Raji (cell line): Measurements from ENCODE around the gene KRTAP10-12.

Experiments
- POLR2A ChIP-seq: IDR thresholded peaks from 2 replicates; pipeline ENCODE4 v1.6.1; 2011; ENCODE audit warnings: low read depth, low read length, control low read depth; ENCODE audit not compliant: insufficient read depth

The KRTAP10-12 gene

GRCh38 chr21:44702973-44703730 is 6.2 kb downstream of the KRTAP10-12 start:
- TF ChIP-seq POLR2A = no peak

- no peak for TF ChIP-seq POLR2A
These were observed 7.0 kb downstream of the KRTAP10-12 start for GRCh38 chr21:44703731-44704635.

- no peak for TF ChIP-seq POLR2A
These were observed 7.6 kb downstream of the KRTAP10-12 start for GRCh38 chr21:44704636-44705001.

- no peak for TF ChIP-seq POLR2A
These were observed 9.2 kb downstream of the KRTAP10-12 start for GRCh38 chr21:44706026-44706705.

GRCh38 chr21:44706706-44707581 is 10.0 kb downstream of the KRTAP10-12 start:
- TF ChIP-seq POLR2A = no peak

- no peak for TF ChIP-seq POLR2A
These were observed 11.4 kb downstream of the KRTAP10-12 start for GRCh38 chr21:44708213-44708865.

- no peak for TF ChIP-seq POLR2A
These were observed 12.0 kb downstream of the KRTAP10-12 start for GRCh38 chr21:44708866-44709425.

- no peak for TF ChIP-seq POLR2A
These were observed 12.7 kb downstream of the KRTAP10-12 start for GRCh38 chr21:44709426-44710293.

- TF ChIP-seq POLR2A = no peak
These were observed 13.3 kb downstream of the KRTAP10-12 start for GRCh38 chr21:44710294-44710665.

GRCh38 chr21:44710756-44711326 is 13.9 kb downstream of the KRTAP10-12 start:
- TF ChIP-seq POLR2A = no peak

GRCh38 chr21:44711327-44712202 is 14.6 kb downstream of the KRTAP10-12 start, which contains the start of gene TSPEAR:
Gene TSPEAR, minus strand, starts transcription at chr21:44711572. Its CDS starts 58 bp downstream, at chr21:44711514.
- TF ChIP-seq POLR2A = no peak
